K562 (cell line): Measurements from ENCODE around the gene C19orf67. TPM values are rescaled to one million over a fixed set of nuclear protein-coding genes. Genes with fewer than 3 reads are reported as not detected.
A peak's percentile ranks its signal among the peaks of the same experiment; 100 is the strongest.

Experiments
- BRD9 ChIP-seq: fragments of 450-650 bp; IDR thresholded peaks from 2 replicates; pipeline ENCODE4 v1.6.1; 2018; ENCODE audit warnings: low read depth; ENCODE audit not compliant: partially characterized antibody
- CBFA2T3 ChIP-seq: fragments of 450-650 bp; IDR thresholded peaks from 2 replicates; pipeline ENCODE4 v1.6.1; 2017
- DMBX1 ChIP-seq: fragments of 250-450 bp; sonication (Bioruptor Pico); IDR thresholded peaks from 2 replicates; pipeline ENCODE4 v1.8.0; 2022; ENCODE audit warnings: inconsistent platforms, mild to moderate bottlenecking, moderate library complexity, borderline replicate concordance
- ETS2 ChIP-seq: IDR thresholded peaks from 2 replicates; pipeline ENCODE4 v1.6.1; 2016; ENCODE audit warnings: borderline replicate concordance, missing genetic modification characterization, mild to moderate bottlenecking, moderate library complexity, missing compliant biosample characterization; ENCODE audit not compliant: poor library complexity, severe bottlenecking
- ETV5 ChIP-seq: sonication (generic); formaldehyde crosslinking; IDR thresholded peaks from 2 replicates; pipeline ENCODE4 v1.4.0; 2020; ENCODE audit warnings: low read depth, mild to moderate bottlenecking, missing genetic modification reagents
- FOXJ2 ChIP-seq: fragments of 200-800 bp; sonication (Bioruptor generic); IDR thresholded peaks from 2 replicates; pipeline ENCODE4 v1.6.1; 2016; ENCODE audit warnings: missing genetic modification characterization, missing compliant biosample characterization
- IFI16 ChIP-seq: fragments of 250-450 bp; sonication (Bioruptor Pico); IDR thresholded peaks from 2 replicates; pipeline ENCODE4 v2.1.2; 2022; ENCODE audit warnings: mild to moderate bottlenecking, inconsistent platforms
- MCM5 ChIP-seq: fragments of 450-650 bp; IDR thresholded peaks from 2 replicates; pipeline ENCODE4 v1.6.1; 2016; ENCODE audit warnings: low read depth
- MIER1 ChIP-seq: fragments of 450-650 bp; IDR thresholded peaks from 2 replicates; pipeline ENCODE4 v1.6.1; 2016; ENCODE audit warnings: antibody characterized with exemption, mild to moderate bottlenecking, low read depth
- PTRF ChIP-seq: fragments of 450-650 bp; IDR thresholded peaks from 2 replicates; pipeline ENCODE4 v1.6.1; 2016; ENCODE audit warnings: mild to moderate bottlenecking, missing genetic modification characterization, missing compliant biosample characterization
- TARDBP ChIP-seq: fragments of 450-650 bp; IDR thresholded peaks from 2 replicates; pipeline ENCODE4 v1.6.1; 2016
- TCF3 ChIP-seq: sonication (generic); formaldehyde crosslinking; IDR thresholded peaks from 2 replicates; pipeline ENCODE4 v1.4.0; 2020; ENCODE audit warnings: mild to moderate bottlenecking, missing genetic modification reagents
- ZC3H4 ChIP-seq: sonication (generic); formaldehyde crosslinking; IDR thresholded peaks from 2 replicates; pipeline ENCODE4 v1.9.0; 2021; ENCODE audit warnings: missing genetic modification reagents, borderline replicate concordance
- ZEB2 ChIP-seq: fragments of 450-650 bp; IDR thresholded peaks from 2 replicates; pipeline ENCODE4 v1.6.1; 2016
- ZFP36 ChIP-seq: fragments of 150-350 bp; IDR thresholded peaks from 2 replicates; pipeline ENCODE4 v1.6.1; 2018; ENCODE audit warnings: low read length, low read depth; ENCODE audit not compliant: partially characterized antibody
- ZKSCAN8 ChIP-seq: fragments of 200-800 bp; sonication (Bioruptor generic); IDR thresholded peaks from 2 replicates; pipeline ENCODE4 v1.6.1; 2016; ENCODE audit warnings: missing genetic modification characterization, missing compliant biosample characterization
- ZNF232 ChIP-seq: sonication (generic); formaldehyde crosslinking; IDR thresholded peaks from 2 replicates; pipeline ENCODE4 v1.8.0; 2022; ENCODE audit warnings: mild to moderate bottlenecking, missing genetic modification reagents
- ZNF436 ChIP-seq: fragments of 250-450, 450-650 bp; sonication (Bioruptor Pico); formaldehyde crosslinking; IDR thresholded peaks from 2 replicates; pipeline ENCODE4 v1.7.0; 2020; ENCODE audit warnings: mild to moderate bottlenecking
- polyA plus RNA-seq, 8 experiments: library from polyadenylated mRNA; depleted of rRNA in 4 of 8; stranded (reverse) in 5 of 8; unstranded in 3 of 8; fragments of >200 nt; fragmentation: Nextera tagmentation in 2 of 8; fragmentation: Illumina TruSeq in 1 of 8; extraction: Ambion mirVana in 2 of 8; extraction: Trizol in 1 of 8; gene quantifications; 2 replicates each; pipeline versions ENCODE4 v1.2.1 to v1.2.3, GENCODE V29; 2011 to 2014; ENCODE audit warnings: inconsistent platforms in 1 of 8, missing spikeins in 1 of 8
- total RNA-seq, 7 experiments: library from RNA; depleted of rRNA in 6 of 7; stranded (reverse); fragments of >200 nt in 6 of 7; fragmentation: Illumina TruSeq in 2 of 7; extraction: Trizol in 2 of 7; gene quantifications; 2 replicates each; pipeline versions ENCODE4 v1.2.1 to v1.2.3, GENCODE V29; 2011 to 2021; ENCODE audit warnings: low replicate concordance in 1 of 7
- TF ChIP-seq, protein P1 (sequence below): fragments of 200-800 bp; sonication (Bioruptor generic); IDR thresholded peaks from 2 replicates; pipeline ENCODE4 v1.6.1; 2016; ENCODE audit warnings: missing genetic modification characterization, missing compliant biosample characterization
- TF ChIP-seq, protein P2 (sequence below): fragments of 250-450 bp; sonication (Bioruptor Pico); IDR thresholded peaks from 2 replicates; pipeline ENCODE4 v1.8.0; 2022; ENCODE audit warnings: inconsistent platforms, mild to moderate bottlenecking, moderate library complexity, borderline replicate concordance
- TF ChIP-seq, protein P3 (sequence below): fragments of 250-450 bp; sonication (Bioruptor Pico); IDR thresholded peaks from 2 replicates; pipeline ENCODE4 v1.8.0; 2021; ENCODE audit warnings: borderline replicate concordance, mild to moderate bottlenecking, moderate library complexity; ENCODE audit not compliant: poor library complexity, severe bottlenecking
- TF ChIP-seq, protein P4 (sequence below): fragments of 450-650 bp; IDR thresholded peaks from 2 replicates; pipeline ENCODE4 v1.7.0; 2016; ENCODE audit warnings: borderline replicate concordance

C19orf67 gene
- total and polyA plus RNA-seq, 9 of the 15 experiments (the other 6 are each of a cell fraction or from before 2014, with no cell fraction given): 0.29 to 1.8 (median 0.51) TPM; not detected in 3

DNA sequence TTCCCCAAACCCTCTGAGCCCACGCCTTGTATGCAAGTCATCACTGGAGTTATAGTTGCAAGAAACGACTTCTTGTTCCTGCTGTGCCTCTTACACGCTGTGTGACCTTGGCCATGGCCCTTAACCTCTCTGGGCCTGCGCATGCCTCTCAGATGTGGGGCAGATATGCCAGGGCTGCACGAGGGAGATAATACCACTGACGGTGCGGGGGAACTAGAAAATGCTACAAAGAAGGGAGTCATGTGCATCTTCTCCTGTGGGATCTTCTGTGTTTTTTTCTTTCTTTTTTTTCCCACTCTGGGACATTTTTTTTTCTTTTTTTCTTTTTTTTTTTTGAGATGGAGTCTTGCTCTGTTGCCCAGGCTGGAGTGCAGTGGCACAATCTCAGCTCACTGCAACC is 9.3 kb upstream of the C19orf67 start (continued):
- TF ChIP-seq, protein P1, sequence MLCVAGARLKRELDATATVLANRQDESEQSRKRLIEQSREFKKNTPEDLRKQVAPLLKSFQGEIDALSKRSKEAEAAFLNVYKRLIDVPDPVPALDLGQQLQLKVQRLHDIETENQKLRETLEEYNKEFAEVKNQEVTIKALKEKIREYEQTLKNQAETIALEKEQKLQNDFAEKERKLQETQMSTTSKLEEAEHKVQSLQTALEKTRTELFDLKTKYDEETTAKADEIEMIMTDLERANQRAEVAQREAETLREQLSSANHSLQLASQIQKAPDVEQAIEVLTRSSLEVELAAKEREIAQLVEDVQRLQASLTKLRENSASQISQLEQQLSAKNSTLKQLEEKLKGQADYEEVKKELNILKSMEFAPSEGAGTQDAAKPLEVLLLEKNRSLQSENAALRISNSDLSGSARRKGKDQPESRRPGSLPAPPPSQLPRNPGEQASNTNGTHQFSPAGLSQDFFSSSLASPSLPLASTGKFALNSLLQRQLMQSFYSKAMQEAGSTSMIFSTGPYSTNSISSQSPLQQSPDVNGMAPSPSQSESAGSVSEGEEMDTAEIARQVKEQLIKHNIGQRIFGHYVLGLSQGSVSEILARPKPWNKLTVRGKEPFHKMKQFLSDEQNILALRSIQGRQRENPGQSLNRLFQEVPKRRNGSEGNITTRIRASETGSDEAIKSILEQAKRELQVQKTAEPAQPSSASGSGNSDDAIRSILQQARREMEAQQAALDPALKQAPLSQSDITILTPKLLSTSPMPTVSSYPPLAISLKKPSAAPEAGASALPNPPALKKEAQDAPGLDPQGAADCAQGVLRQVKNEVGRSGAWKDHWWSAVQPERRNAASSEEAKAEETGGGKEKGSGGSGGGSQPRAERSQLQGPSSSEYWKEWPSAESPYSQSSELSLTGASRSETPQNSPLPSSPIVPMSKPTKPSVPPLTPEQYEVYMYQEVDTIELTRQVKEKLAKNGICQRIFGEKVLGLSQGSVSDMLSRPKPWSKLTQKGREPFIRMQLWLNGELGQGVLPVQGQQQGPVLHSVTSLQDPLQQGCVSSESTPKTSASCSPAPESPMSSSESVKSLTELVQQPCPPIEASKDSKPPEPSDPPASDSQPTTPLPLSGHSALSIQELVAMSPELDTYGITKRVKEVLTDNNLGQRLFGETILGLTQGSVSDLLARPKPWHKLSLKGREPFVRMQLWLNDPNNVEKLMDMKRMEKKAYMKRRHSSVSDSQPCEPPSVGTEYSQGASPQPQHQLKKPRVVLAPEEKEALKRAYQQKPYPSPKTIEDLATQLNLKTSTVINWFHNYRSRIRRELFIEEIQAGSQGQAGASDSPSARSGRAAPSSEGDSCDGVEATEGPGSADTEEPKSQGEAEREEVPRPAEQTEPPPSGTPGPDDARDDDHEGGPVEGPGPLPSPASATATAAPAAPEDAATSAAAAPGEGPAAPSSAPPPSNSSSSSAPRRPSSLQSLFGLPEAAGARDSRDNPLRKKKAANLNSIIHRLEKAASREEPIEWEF (CRISPR knock-in tag): no peak
- TF ChIP-seq DMBX1 (CRISPR knock-in tag) (no peak), MCM5 (no peak), ZC3H4 (CRISPR knock-in tag) (no peak), FOXJ2 (tag) (no peak), ZNF232 (CRISPR knock-in tag) (no peak), CBFA2T3 (peak; percentile 74), ZKSCAN8 (CRISPR knock-in tag) (no peak), ETV5 (CRISPR knock-in tag) (no peak), PTRF (tag) (no peak), ZNF436 (no peak), ZFP36 (peak; percentile 86), ETS2 (tag) (no peak), IFI16 (no peak), TCF3 (CRISPR knock-in tag) (peak; percentile 37; the same call in 1 of the 2 replicates), TARDBP (no peak), ZEB2 (no peak), MIER1 (peak; percentile 81; the same call in 1 of the 2 replicates), BRD9 (peak; percentile 96)
- TF ChIP-seq, protein P2, sequence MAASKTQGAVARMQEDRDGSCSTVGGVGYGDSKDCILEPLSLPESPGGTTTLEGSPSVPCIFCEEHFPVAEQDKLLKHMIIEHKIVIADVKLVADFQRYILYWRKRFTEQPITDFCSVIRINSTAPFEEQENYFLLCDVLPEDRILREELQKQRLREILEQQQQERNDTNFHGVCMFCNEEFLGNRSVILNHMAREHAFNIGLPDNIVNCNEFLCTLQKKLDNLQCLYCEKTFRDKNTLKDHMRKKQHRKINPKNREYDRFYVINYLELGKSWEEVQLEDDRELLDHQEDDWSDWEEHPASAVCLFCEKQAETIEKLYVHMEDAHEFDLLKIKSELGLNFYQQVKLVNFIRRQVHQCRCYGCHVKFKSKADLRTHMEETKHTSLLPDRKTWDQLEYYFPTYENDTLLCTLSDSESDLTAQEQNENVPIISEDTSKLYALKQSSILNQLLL (CRISPR knock-in tag): no peak
- TF ChIP-seq, protein P3, sequence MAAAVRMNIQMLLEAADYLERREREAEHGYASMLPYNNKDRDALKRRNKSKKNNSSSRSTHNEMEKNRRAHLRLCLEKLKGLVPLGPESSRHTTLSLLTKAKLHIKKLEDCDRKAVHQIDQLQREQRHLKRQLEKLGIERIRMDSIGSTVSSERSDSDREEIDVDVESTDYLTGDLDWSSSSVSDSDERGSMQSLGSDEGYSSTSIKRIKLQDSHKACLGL (CRISPR knock-in tag): no peak
- TF ChIP-seq, protein P4, sequence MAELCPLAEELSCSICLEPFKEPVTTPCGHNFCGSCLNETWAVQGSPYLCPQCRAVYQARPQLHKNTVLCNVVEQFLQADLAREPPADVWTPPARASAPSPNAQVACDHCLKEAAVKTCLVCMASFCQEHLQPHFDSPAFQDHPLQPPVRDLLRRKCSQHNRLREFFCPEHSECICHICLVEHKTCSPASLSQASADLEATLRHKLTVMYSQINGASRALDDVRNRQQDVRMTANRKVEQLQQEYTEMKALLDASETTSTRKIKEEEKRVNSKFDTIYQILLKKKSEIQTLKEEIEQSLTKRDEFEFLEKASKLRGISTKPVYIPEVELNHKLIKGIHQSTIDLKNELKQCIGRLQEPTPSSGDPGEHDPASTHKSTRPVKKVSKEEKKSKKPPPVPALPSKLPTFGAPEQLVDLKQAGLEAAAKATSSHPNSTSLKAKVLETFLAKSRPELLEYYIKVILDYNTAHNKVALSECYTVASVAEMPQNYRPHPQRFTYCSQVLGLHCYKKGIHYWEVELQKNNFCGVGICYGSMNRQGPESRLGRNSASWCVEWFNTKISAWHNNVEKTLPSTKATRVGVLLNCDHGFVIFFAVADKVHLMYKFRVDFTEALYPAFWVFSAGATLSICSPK: no peak
